GM13977 (cell line): ENCODE results near the gene ADAMTS17.

Experiments
- DNase-seq: peaks from one replicate; pipeline ENCODE4 v3.0.0; 2012; ENCODE audit warnings: low spot score
- in situ Hi-C: fragments of 300-500 bp; cut with MboI; formaldehyde crosslinking; loops from one replicate; pipeline ENCODE4 v1.12.0; 2022; ENCODE audit warnings: low sequenced_read_pairs, low pct_unique_long_range_greater_than_20kb, mixed read lengths, inconsistent platforms; ENCODE audit not compliant: unreplicated experiment
- TF ChIP-seq, protein P1 (sequence below): IDR thresholded peaks from 2 replicates; pipeline ENCODE4 v1.5.1; 2012; ENCODE audit warnings: mild to moderate bottlenecking, control low read depth; ENCODE audit not compliant: insufficient read depth; ENCODE audit errors: extremely low read depth, missing control alignments

Gene ADAMTS17

DNA sequence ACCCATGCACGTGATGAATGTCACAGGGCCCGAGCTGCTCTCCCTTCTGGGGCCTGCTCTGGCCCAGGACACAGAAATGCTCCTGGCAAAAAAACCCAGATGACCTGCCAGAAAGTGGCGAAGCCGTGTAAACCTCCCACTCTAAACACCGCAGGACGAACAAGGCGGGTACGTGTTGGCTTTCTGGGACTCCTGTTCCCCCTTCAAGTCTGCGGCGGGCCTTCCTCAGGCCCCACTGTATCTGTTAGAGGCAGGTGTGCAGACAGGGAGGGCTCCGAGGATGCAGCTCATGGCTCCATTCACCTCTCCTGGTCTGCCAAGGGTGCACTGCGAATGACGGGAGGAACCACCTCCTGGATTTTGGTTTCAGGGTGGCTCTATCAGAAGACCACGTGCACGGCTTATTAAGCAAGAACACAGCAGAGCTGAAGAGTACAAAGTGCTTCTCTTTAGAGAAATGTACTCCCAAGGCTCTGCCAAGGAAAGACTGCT lies 173.8 kb downstream of the ADAMTS17 start:
- TF ChIP-seq, protein P1, sequence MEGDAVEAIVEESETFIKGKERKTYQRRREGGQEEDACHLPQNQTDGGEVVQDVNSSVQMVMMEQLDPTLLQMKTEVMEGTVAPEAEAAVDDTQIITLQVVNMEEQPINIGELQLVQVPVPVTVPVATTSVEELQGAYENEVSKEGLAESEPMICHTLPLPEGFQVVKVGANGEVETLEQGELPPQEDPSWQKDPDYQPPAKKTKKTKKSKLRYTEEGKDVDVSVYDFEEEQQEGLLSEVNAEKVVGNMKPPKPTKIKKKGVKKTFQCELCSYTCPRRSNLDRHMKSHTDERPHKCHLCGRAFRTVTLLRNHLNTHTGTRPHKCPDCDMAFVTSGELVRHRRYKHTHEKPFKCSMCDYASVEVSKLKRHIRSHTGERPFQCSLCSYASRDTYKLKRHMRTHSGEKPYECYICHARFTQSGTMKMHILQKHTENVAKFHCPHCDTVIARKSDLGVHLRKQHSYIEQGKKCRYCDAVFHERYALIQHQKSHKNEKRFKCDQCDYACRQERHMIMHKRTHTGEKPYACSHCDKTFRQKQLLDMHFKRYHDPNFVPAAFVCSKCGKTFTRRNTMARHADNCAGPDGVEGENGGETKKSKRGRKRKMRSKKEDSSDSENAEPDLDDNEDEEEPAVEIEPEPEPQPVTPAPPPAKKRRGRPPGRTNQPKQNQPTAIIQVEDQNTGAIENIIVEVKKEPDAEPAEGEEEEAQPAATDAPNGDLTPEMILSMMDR: no peak
- no peak for DNase-seq
- in situ Hi-C loops: no loop called here

DNA sequence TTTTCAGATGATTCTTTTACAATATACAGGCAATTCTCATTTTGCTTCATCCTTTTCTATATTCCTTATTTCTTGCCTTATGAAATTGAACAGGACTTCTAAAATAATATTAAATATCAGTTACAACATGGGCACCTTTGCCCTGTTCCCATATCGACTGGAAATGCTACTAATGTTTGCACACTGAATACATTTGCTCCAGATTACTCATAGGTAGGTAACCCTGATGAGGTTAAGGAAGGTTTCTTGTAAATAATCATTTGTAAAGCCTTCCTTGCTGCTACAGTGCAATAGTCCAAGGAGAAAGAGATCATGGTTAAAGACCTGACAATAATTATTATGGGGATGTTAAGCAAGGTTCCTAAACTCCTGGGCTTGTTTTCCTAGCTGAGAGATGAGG lies 175.5 kb downstream of the ADAMTS17 start:
- TF ChIP-seq, protein P1: no peak
- DNase-seq: no peak
- in situ Hi-C loops: no loop called here

DNA sequence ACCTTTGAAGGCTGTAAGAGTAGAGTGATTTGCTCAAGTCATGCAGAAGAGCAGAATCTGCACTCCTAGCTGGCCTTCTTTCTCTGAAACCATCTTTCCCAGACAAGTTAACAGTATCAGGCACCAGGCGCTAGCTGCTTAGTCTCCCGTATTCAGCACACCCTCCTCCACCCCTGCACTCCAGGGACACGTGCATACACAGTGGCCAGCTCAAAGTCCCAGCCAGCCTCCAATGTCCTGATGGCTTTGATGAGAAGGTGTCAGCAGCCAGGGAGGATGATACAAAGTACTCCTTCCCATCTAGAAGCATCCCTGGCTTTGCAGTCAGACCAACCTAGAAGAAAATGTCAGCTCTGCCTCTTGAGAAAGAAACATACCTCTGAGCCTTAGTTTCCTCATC lies 177.8 kb downstream of the ADAMTS17 start:
- TF ChIP-seq, protein P1: no peak
- no peak for DNase-seq
- in situ Hi-C loops: no loop called here

DNA sequence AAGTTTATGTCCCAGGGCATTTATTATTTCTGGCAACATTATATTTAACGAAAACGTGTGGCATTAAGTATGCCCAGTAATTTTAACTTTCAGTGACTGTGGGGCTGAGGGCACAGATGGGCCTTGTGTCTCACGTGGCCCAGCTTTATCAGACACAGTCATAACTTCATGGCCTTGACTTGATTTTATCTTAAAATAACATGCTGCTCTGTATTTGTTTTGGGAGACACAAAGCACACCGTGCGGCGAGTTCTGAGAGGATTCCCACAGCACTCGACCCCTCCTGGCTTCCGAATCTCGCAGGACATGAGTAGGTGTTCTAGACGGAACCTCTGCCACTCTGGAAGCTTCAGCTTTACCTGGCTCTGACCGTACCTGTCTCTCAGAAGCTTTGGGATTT lies 180.8 kb downstream of the ADAMTS17 start:
- TF ChIP-seq, protein P1: no peak
- in situ Hi-C loops: no loop called here
- DNase-seq: no peak

DNA sequence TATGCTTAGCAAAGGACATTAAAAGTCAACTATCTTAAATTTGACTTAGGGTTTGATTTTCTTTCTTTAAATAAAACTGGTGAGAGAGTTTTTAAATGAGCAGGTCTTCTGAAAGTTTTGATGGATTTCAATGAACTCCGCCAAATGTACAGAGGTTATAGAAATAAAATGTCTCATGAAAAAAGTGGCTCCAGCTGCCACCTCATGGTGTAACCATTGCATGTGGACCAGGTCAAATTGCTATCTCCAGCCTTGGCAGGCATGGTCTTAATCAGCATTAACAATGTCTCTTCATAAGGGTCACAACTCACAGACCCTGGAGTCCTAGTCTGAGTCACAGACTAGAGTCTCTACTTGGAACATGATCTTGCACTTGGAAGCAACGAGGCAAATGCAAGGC lies 182.3 kb downstream of the ADAMTS17 start:
- in situ Hi-C loops: no loop called here
- DNase-seq: no peak
- TF ChIP-seq, protein P1: no peak

DNA sequence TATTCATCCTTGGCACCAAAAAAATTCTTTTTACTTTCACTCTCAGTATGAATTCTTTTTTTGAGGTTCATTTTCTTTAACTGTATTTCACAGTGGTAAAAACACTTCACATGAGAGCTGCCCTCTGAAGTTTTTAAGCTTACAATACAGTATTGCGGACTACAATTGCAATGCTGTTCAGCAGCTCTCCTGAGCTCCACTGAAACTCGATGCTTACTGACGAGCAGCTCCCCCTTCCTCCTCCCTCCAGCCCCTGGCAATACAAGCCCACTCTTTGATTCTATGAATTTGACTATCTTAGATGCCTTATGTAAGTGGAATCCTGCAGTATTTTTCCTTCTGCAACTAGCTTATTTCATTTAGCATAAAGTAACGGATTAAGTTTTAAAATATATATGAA lies 183.4 kb downstream of the ADAMTS17 start:
- TF ChIP-seq, protein P1: no peak
- no peak for DNase-seq
- in situ Hi-C loops: no loop called here

DNA sequence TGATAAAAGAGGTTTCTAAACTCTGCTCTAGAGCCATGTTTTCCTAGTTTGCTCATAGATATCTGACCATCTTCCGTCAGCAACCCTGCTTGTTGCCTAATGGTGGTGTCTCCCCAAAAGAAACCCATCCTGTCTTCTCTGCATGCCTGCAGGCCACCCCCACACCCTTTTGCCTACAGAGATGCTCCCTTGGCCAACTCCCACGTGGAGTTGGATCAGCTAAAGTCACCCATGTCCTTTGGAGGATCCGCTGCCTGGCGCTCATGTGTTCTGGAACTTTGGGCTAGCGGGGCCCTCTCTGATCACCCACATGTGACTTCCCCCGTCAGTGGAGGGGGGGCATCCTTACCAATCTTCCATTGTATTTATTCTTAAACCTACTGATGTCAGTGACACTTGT lies 185.6 kb downstream of the ADAMTS17 start:
- in situ Hi-C loops: no loop called here
- DNase-seq: no peak
- TF ChIP-seq, protein P1: no peak
